ENCODE results near the gene CAMK1D.

GRCh38 chr10:12679636-12680035 lies 330.3 kb downstream of the CAMK1D start:
- TF ChIP-seq CTCF (IDR thresholded peaks at IDR 0.05) (no peak), POLR2A (IDR thresholded peaks at IDR 0.05) (no peak)

All from heart left ventricle (tissue), 13 donors.